OCI-LY1 (cell line): Measurements from ENCODE around the gene CLPTM1L.

Experiments used
- CTCF ChIP-seq: fragments of 200-600 bp; sonication (generic), shearing (Covaris generic); IDR thresholded peaks from 2 replicates; pipeline ENCODE4 v1.5.1; 2017; ENCODE audit warnings: mild to moderate bottlenecking, antibody characterized with exemption, low read length, moderate library complexity, mixed read lengths
- EZH2 ChIP-seq: fragments of 200-600 bp; sonication (generic), shearing (Covaris generic); IDR thresholded peaks from 2 replicates; pipeline ENCODE4 v1.8.0; 2017; ENCODE audit warnings: borderline replicate concordance, mixed run types, mild to moderate bottlenecking, antibody characterized with exemption, low read length, moderate library complexity, mixed read lengths

- no peak for TF ChIP-seq CTCF
- TF ChIP-seq EZH2 = no peak
Observed at GRCh38 chr5:1324301-1324700, 20.6 kb downstream of the CLPTM1L start.
